Activated CD4-positive, alpha-beta T cell treated with anti-CD3 and anti-CD28 coated beads, Interleukin-2, amount 50 U/mL, for 16 hours (primary cell): ENCODE results near the gene CIART.
"Not testable (repeated sequence)": the region's sequence is repeated elsewhere in the genome, so short reads cannot be mapped to it uniquely, and the experiment has no call there.

Source experiments
- DNase-seq: peaks from one replicate; pipeline ENCODE4 v3.0.0-alpha.2; 2020

The CIART gene

GRCh38 chr1:150281758-150282557 lies at the start of gene CIART:
CIART (plus strand) TSS chr1:150282554; CDS start chr1:150283268, 714 bp downstream.
- DNase-seq = peak; percentile 81

GRCh38 chr1:150232921-150233320 lies 49.4 kb upstream of the CIART start:
- DNase-seq = not testable (repeated sequence)

- DNase-seq = peak; percentile 44
Observed at GRCh38 chr1:150233359-150234308, 48.7 kb upstream of the CIART start.

- DNase-seq = no peak
Observed at GRCh38 chr1:150234309-150234565, 48.1 kb upstream of the CIART start.

GRCh38 chr1:150234566-150235293 lies 47.6 kb upstream of the CIART start:
- peak; percentile 97 for DNase-seq

- peak; percentile 36 for DNase-seq
Observed at GRCh38 chr1:150235294-150235851, 47.0 kb upstream of the CIART start.

GRCh38 chr1:150235852-150236613 lies 46.3 kb upstream of the CIART start, which contains the start of gene ANP32E:
ANP32E (minus strand) TSS chr1:150236112; CDS start chr1:150235786, 326 bp downstream.
- peak; percentile 99 for DNase-seq

GRCh38 chr1:150236614-150237100 lies 45.7 kb upstream of the CIART start:
- no peak for DNase-seq

GRCh38 chr1:150237176-150237575 lies 45.2 kb upstream of the CIART start:
- not testable (repeated sequence) for DNase-seq

- no peak for DNase-seq
Observed at GRCh38 chr1:150237746-150238145, 44.6 kb upstream of the CIART start.

- DNase-seq = no peak
Observed at GRCh38 chr1:150243003-150243402, 39.4 kb upstream of the CIART start.

- no peak for DNase-seq
Observed at GRCh38 chr1:150249936-150250335, 32.4 kb upstream of the CIART start.

- DNase-seq = no peak
Observed at GRCh38 chr1:150256198-150256553, 26.2 kb upstream of the CIART start.

- DNase-seq = no peak
Observed at GRCh38 chr1:150256554-150257341, 25.6 kb upstream of the CIART start.

- DNase-seq = no peak
Observed at GRCh38 chr1:150257624-150258585, 24.4 kb upstream of the CIART start, which contains the start of gene CA14. CA14 (plus strand) TSS chr1:150257774; CDS start chr1:150258129, 355 bp downstream.

GRCh38 chr1:150259217-150259616 lies 23.1 kb upstream of the CIART start:
- no peak for DNase-seq

- DNase-seq = no peak
Observed at GRCh38 chr1:150259758-150260669, 22.3 kb upstream of the CIART start.

GRCh38 chr1:150261367-150261766 lies 21.0 kb upstream of the CIART start:
- no peak for DNase-seq
